HG02623 (cell line): ENCODE data around the gene TTLL3.
A peak's percentile ranks its signal among the peaks of the same experiment; 100 is the strongest.

ENCODE experiments used
- ATAC-seq: cut with Tn5 transposase; IDR thresholded peaks from one replicate; pipeline ENCODE4 v1.9.1; 2021; ENCODE audit warnings: moderate library complexity; ENCODE audit not compliant: unreplicated experiment

Gene TTLL3

GRCh38 chr3:9780458-9780812 is 29.6 kb upstream of the TTLL3 start:
- ATAC-seq, result no peak

GRCh38 chr3:9780910-9781309 is 29.2 kb upstream of the TTLL3 start:
- no peak for ATAC-seq

- ATAC-seq, result no peak
Observed at GRCh38 chr3:9781551-9781950, 28.5 kb upstream of the TTLL3 start.

GRCh38 chr3:9781978-9782603 is 28.0 kb upstream of the TTLL3 start:
- no peak for ATAC-seq

GRCh38 chr3:9782770-9783169 is 27.3 kb upstream of the TTLL3 start:
- ATAC-seq, result no peak

- no peak for ATAC-seq
Observed at GRCh38 chr3:9783954-9784353, 26.1 kb upstream of the TTLL3 start.

- ATAC-seq, result no peak
Observed at GRCh38 chr3:9784965-9785364, 25.1 kb upstream of the TTLL3 start.

- no peak for ATAC-seq
Observed at GRCh38 chr3:9785602-9786001, 24.5 kb upstream of the TTLL3 start.

- ATAC-seq, result no peak
Observed at GRCh38 chr3:9786209-9786739, 23.8 kb upstream of the TTLL3 start.

GRCh38 chr3:9786825-9787669 is 23.0 kb upstream of the TTLL3 start:
- no peak for ATAC-seq

GRCh38 chr3:9787714-9788113 is 22.3 kb upstream of the TTLL3 start:
- no peak for ATAC-seq

GRCh38 chr3:9791127-9791526 is 18.9 kb upstream of the TTLL3 start:
- no peak for ATAC-seq

GRCh38 chr3:9791790-9792404 is 18.2 kb upstream of the TTLL3 start:
- ATAC-seq, result no peak

GRCh38 chr3:9792405-9793160 is 17.5 kb upstream of the TTLL3 start, which contains the start of the genes ARPC4 and TADA3:
Gene ARPC4 (plus strand): TSS chr3:9793082. CDS start chr3:9793122, 40 bp downstream.
Gene TADA3 (minus strand): TSS chr3:9792473. CDS start chr3:9791466, 1,007 bp downstream.
- peak; percentile 75 for ATAC-seq

- no peak for ATAC-seq
Observed at GRCh38 chr3:9793161-9793781, 16.8 kb upstream of the TTLL3 start.

GRCh38 chr3:9794400-9794799 is 15.7 kb upstream of the TTLL3 start:
- no peak for ATAC-seq

- ATAC-seq, result no peak
Observed at GRCh38 chr3:9795207-9795606, 14.9 kb upstream of the TTLL3 start.

- ATAC-seq, result no peak
Observed at GRCh38 chr3:9797196-9797945, 12.7 kb upstream of the TTLL3 start.

- ATAC-seq, result no peak
Observed at GRCh38 chr3:9800529-9800928, 9.5 kb upstream of the TTLL3 start.

- no peak for ATAC-seq
Observed at GRCh38 chr3:9803494-9803893, 6.6 kb upstream of the TTLL3 start.
